NCI-H128 (cell line): ENCODE data around the gene ZNF133.

Source experiments
- DNase-seq: peaks from one replicate; lab custom pipeline; 2025; ENCODE audit not compliant: unreplicated experiment; lab: John Stamatoyannopoulos, UW

Gene ZNF133

DNA sequence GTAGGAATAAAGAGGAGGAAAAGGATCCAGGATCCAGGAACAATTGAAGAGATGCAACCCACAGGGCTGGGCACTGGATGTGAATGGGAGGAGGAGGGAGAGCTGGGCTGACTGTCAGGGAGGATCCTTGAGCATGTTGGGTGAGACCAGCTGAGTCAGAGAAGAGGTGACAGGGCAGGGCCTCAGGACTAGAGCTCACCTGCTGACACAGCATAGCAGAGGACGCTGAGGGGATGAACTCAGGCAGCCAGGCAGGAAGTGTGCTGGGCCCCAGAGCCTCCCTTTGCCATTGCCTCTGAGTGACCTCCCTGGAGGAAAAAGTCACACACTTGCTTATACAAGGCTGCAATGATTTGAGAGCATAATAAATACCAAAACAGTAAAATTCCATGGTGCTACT is 72.3 kb downstream of the ZNF133 start:
- DNase-seq = no peak

DNA sequence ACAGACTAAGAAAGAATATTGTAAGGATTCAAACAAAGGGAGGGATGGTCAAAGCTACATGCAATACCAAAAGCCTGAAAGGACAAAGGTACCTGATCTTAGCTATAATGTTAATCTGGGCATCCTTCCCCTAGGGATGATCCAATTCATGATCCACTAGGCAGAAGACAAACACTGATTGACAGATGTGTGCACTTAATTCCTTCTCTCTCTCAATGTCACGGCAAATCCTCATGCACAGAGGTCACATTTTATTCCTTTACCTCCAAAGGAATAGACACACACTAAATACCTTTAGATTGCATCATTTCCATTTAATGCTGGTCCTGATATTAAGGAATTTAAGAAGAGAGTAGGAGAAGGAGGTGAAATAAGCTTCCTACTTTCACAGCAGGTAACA is 73.4 kb downstream of the ZNF133 start:
- DNase-seq = no peak

DNA sequence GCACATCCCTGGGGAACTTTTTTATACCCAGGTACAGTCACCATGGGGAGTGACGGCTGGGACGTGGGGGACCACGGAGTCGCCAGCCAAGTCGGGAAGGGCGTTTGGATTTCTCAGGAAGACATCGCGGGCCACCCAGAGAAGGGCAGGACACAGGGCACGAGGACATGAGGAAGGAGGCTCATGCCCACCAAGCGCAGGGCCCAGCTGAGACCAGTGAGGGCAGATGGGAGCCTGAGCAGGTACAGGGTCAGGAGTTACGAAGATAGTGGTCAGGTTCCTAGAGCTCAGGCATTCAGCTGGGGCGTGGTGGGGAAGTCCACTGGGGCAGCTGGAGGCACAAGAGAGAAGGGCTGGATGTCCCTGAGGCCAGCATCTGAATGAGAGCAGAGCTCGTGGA is 74.6 kb downstream of the ZNF133 start:
- DNase-seq = no peak

DNA sequence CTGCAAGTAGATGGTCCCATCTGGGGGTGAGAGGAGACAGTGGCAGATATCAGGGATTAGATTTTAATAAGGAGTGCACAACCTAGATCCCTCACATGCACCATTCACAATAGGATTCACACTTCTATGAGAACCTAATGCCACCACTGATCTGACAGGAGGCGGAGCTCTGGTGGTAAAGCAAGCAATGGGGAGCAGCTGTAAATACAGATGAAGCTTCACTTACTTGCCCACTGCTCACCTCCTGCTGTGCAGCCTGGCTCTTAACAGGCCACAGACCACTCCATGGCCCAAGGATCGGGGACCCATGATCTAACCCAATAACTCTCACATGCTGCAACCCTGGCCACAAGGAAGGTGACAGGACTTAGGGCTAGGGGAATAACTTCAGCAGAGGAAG is 75.4 kb downstream of the ZNF133 start:
- no peak for DNase-seq

DNA sequence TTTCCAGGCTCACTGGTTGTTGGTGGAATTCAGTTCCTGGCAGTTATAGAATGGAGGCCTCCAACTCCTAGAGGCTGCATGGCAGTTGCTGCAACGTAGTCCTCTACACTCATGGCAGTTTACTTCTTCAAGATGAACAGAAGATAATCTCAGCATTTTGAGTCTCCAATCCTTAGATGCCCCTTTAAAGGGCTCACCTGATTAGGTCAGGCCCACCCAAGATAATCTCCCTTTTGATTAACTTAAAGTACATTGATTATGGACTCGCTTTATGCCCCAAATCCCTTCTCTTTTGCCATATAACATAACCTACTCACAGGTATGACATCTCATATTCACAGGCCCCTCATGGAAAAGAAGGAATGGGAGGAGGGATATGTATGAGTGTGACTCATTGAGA is 76.4 kb downstream of the ZNF133 start:
- no peak for DNase-seq
